Activated naive CD4-positive, alpha-beta T cell (primary cell): Measurements from ENCODE around the gene NBAS.

Experiments used
- DNase-seq, 4 experiments: peaks; one replicate each; lab custom pipeline; 2025; lab: John Stamatoyannopoulos, UW

Gene NBAS

GRCh38 chr2:15206419-15206818 lies 354.7 kb downstream of the NBAS start:
- no peak for DNase-seq

GRCh38 chr2:15205562-15205961 lies 355.6 kb downstream of the NBAS start:
- DNase-seq: no peak

DNA sequence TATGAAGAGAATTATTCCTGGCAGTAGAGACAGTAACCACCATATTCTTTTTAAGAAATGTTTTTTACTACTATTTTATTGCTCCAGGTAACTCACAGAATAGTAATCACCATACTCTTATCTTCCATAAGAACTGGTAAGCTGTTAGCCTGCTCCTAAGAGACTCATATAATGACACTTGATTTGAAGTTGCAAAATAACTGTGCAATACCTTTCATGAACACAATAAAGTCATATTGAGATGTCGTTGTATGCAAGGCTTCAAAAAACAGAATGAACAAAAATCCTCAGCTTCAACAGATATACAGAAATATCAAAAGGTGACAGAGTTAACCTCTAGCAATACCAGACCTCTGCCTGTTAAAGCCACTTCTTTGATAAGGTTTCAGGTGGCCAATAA lies 360.1 kb downstream of the NBAS start:
- no peak for DNase-seq

DNA sequence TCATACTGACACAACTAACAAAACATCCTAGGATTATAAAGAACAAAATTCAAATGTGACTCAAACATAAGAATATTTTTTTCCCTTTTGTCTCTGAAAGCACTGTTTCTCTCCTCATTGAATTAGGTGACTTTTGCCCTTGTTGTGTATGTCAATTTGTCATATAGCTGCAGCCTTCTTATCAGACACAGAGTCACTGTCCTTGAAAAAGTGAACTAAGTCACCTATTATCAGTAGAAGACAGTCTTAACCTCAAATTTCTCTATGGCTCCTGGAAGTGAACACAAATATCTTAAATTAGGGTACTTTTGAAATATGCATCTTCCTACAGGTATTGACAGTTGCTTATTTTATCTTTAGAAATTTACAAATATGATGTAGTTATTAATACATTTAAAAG lies 360.6 kb downstream of the NBAS start:
- no peak for DNase-seq

- no peak for DNase-seq
Measured at GRCh38 chr2:15198051-15198450, 363.1 kb downstream of the NBAS start.

DNA sequence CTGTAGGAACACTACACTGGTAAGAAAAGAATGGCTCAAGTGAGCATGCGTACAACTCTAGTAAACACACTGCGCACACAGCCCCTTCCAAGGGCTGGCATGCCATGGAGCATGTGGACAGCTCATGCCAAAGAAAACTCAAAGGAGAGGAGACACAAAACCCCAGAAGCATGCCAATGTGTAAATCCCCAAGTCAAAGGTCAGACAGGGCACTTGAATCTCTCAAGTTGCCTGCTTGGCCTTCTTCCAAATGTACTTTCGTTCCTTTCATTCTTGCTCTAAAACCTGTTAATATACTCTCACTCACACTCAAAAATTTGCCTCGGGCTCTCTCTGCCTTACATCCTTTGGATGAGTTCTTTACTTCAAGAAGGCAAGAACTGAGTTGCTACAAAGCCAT lies 365.3 kb downstream of the NBAS start:
- no peak for DNase-seq

GRCh38 chr2:15191789-15192188 lies 369.3 kb downstream of the NBAS start:
- no peak for DNase-seq

DNA sequence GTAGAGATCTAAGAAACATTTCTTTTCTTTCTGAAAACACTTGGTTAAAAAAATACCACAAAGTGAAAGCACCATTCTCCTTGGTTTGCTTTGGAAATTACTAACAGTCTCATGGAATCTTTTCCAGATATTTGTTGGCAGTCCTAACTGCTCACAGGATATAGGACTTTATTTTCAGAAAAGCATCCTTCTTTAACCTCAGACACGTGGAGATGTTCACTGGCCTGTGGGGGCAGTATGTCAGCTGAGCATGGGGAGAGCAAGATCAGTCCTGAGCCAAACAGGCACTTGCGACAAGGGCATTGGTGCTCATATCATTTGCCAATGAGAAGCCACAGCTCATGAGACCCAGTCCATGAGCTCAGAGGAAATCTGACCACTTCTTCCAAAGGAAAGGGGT lies 371.9 kb downstream of the NBAS start:
- no peak for DNase-seq

DNA sequence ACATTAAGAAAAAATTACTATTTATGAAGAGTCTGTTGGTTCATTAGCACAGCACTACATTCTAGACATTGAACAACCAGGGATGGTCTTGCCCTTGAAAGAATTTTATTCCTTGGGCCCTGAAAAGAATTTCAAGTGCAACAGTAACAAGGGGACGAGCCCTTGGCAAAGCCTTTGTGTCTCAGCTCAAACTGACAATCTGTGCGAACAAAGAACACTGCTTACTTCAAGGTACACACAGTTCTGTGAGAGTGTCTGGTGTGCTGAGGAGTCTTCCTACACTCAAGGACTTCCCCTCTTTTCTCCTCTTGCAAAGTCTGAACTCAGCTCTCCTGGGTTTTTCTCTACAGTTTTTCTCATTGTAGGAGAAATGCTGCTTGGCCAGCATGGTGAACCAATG lies 373.4 kb downstream of the NBAS start:
- DNase-seq: no peak

- no peak for DNase-seq
Measured at GRCh38 chr2:15186118-15186517, 375.0 kb downstream of the NBAS start.

GRCh38 chr2:15184491-15184890 lies 376.6 kb downstream of the NBAS start:
- DNase-seq: no peak

GRCh38 chr2:15182275-15182674 lies 378.9 kb downstream of the NBAS start:
- DNase-seq: no peak

GRCh38 chr2:15181092-15181745 lies 379.9 kb downstream of the NBAS start:
- DNase-seq: no peak

- DNase-seq: no peak
Measured at GRCh38 chr2:15180379-15180778, 380.8 kb downstream of the NBAS start.

- no peak for DNase-seq
Measured at GRCh38 chr2:15178946-15179345, 382.2 kb downstream of the NBAS start.

DNA sequence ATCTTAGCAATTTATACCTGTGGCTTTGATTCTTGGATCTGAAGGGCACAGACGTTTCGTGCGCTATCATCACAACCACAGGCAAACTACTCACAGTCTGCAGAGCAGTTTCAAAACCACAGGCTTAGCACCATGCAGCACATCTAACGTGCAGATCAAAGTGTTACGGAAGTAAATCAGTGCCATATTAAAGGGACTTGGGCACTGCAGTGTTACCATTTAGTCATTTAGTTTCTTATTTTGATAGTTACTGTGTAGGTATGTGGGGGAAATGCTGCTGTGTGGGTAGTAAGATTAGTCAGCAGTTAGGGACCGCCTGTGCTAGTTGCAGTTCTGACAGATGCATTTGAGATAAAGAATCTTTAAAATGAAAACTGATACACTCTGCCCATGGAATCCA lies 384.0 kb downstream of the NBAS start:
- peak in 2 of 4 experiments; percentile 6 to 13 for DNase-seq

DNA sequence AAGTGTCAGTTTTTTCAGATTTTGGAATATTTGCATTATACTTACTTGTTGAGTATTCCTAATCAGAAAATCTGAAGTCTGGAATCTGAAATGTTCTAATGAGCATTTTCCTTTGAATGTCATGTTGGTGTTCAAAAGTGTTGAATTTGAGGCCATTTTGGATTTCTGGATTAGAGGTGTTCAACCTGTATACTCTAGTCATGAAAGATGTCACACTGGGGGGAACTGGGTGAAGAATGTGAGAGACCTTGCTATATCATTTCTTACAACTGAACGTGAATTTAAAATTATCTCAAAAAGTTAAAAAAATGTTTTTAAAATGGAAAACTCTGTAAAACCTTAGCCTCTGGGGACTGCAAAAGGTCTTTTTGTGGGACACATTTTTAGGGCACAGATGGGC lies 384.5 kb downstream of the NBAS start:
- DNase-seq: no peak

- no peak for DNase-seq
Measured at GRCh38 chr2:15174567-15174966, 386.6 kb downstream of the NBAS start.

DNA sequence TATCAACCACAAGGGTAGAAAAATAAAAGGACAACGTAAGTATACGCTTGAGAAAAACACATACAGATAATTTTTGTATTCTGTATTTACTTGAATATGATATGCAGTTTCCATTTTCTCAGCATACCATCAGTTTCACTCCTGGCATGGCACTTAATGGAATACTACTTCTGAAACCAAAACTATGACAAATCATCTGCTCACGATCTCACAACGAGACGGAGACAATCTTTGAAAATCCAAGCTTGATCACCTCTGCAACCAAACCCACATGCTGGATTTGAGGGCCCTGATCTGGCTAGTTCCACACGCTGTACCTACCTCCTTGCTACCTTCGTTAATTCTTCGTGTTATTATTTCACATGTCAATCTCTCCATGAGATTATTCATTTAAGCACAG lies 387.6 kb downstream of the NBAS start:
- DNase-seq: no peak

GRCh38 chr2:15172825-15173224 lies 388.3 kb downstream of the NBAS start:
- DNase-seq: no peak

- DNase-seq: no peak
Measured at GRCh38 chr2:15170070-15170775, 390.9 kb downstream of the NBAS start.

DNA sequence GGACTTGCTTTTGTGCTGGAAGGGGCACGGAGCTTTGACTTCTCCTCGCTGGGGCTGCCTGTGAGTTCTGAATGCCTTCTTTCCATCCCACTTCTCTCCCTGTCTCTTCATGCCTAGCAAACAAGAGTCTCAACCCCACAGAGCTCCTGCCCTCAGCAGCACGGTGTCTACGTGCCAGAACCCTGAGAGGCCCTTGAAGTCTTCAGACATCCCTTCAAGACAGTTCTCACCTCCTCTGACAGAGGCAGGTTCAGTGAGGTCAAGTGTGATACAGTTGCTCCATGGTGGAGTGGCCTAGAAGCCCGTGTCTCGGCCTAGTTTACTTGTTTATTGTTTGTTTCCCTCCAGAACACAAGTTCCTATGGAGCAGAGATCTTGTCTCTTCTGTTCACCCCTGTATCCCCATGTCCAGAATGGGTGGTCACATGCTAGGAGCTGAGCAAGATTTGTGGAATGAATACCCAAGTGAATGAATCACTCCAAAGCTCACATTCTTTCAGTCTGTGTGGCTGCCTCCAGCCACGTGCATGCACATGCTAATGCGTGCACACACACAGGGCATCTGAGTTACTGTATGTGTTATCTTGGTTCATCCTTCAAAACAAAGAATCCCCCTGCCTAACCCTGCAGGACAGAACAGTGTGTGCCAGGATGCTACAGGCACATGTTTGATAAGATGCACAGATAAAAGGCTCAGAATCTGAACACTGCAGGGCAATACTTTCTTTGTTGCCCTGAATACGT lies 391.6 kb downstream of the NBAS start:
- no peak for DNase-seq

DNA sequence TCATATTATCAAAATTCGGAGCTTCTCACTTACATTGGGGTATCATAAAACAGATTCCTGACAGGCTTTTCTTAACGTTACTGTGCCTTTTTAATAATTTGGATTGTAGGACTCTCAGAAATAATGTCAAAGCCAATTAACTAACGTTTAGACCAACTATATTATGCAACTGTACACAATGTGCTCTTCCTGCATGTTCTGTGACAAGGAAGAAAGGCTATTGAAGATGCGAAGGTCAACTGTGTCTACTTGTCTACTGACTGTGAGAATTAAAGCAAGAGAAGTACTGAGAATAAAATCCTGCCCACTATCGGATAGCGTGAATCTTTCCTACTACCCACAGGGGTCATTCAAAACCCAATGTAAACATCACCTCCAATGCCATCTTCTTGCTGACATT lies 393.0 kb downstream of the NBAS start:
- no peak for DNase-seq
